Activated CD4-positive, alpha-beta T cell treated with anti-CD3 and anti-CD28 coated beads, Interleukin-2, amount 10 ng/mL, durations not matched to agents 24 days and 14 days (primary cell): Measurements from ENCODE around the gene HDC. TPM values are rescaled to one million over a fixed set of nuclear protein-coding genes. Genes with fewer than 3 reads are reported as not detected.
A peak's percentile ranks its signal among the peaks of the same experiment; 100 is the strongest.

Experiments
- DNase-seq: peaks from one replicate; pipeline ENCODE4 v3.0.0; 2022
- H3K27ac Mint-ChIP-seq: one replicate; pipeline ENCODE4 v1.8.0; 2022; ENCODE audit warnings: mild to moderate bottlenecking, mixed read lengths
- H3K27me3 Mint-ChIP-seq: one replicate; pipeline ENCODE4 v1.8.0; 2022; ENCODE audit warnings: mixed read lengths
- H3K36me3 Mint-ChIP-seq: one replicate; pipeline ENCODE4 v1.8.0; 2022; ENCODE audit warnings: low read depth, mild to moderate bottlenecking, mixed read lengths
- H3K4me1 Mint-ChIP-seq: one replicate; pipeline ENCODE4 v1.8.0; 2021; ENCODE audit warnings: mixed read lengths
- H3K4me3 Mint-ChIP-seq: one replicate; pipeline ENCODE4 v1.8.0; 2022; ENCODE audit warnings: mild to moderate bottlenecking, moderate library complexity, mixed read lengths
- H3K9me3 Mint-ChIP-seq: one replicate; pipeline ENCODE4 v1.8.0; 2021; ENCODE audit warnings: mixed read lengths
- intact Hi-C: fragments of 100-400 bp; cut with micrococcal nuclease; formaldehyde crosslinking; loops from one replicate; pipeline ENCODE4 v1.15.1; 2023
- total RNA-seq: library from RNA; stranded (reverse); gene quantifications from 2 replicates; pipeline ENCODE4 v1.2.3, GENCODE V29; 2022

Gene HDC
- total RNA-seq, 1 donor from 2014 or later: 3.1 TPM

GRCh38 chr15:50275091-50275490, 9.6 kb upstream of the HDC start:
- DNase-seq: no peak
- Mint-ChIP-seq H3K4me1 (peaks cover 15% of the 10 kb centered on the region), H3K27me3 (no peaks in the 10 kb centered on the region), H3K36me3 (peaks cover 29% of the 10 kb centered on the region), H3K4me3 (peak overlapping the region; percentile 27), H3K27ac (peak overlapping the region; percentile 63), H3K9me3 (no peaks in the 10 kb centered on the region)
- intact Hi-C loops: loop anchor here (1.0 kb wide), 1 partner anchor 13 kb away; no protein-coding TSS in a partner anchor

DNA sequence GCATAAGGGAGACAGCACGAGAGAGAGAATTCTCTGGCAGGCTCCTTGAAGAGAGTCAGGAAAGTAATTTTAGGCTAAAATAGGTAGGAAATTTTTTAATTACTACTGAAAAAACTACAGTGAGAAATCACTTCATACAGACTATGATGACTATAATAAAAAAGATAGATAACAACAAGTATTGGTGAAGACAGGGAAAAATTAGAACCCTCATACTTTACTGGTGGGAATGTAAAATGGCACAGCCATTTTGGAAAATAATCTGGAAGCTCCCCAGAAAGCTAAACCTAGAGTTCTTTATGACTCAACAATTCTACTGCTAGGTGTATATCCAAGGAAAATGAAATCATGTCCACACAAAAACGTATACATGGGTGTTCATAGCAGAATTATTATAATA, 2.1 kb upstream of the HDC start:
- H3K36me3 Mint-ChIP-seq: peaks cover 7% of the 10 kb centered on the region
- no peak for DNase-seq
- intact Hi-C loops: no loop called here
- H3K4me1 Mint-ChIP-seq: peaks cover 22% of the 10 kb centered on the region
- H3K9me3 Mint-ChIP-seq: peaks cover 6% of the 10 kb centered on the region
- H3K27me3 Mint-ChIP-seq: no peaks in the 10 kb centered on the region
- H3K4me3 Mint-ChIP-seq: no peak overlapping the region
- H3K27ac Mint-ChIP-seq: no peak overlapping the region

DNA sequence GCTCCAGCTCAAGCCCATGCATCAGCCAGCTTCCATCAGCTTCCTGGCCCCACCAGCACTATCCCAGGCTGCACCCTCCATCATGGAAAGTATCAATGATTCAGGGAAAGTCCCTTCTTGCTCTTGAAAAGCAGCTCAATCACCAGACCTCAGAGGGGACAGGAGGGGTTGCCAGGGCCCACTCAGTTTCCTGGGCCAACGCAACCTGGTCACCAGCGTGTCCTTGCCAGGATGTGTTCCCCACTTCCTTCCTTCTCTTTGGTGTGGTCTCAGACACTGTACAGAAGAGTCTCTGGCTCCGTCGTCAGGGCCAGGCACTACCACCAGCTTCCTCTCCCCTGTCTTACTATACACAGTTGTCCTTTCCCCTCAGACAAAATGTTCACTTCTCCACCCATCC, 3.0 kb downstream of the HDC start:
- Mint-ChIP-seq H3K27ac (peak overlapping the region; percentile 95), H3K4me3 (peak overlapping the region; percentile 69), H3K4me1 (peaks cover 57% of the 10 kb centered on the region), H3K36me3 (peaks cover 7% of the 10 kb centered on the region), H3K27me3 (no peaks in the 10 kb centered on the region), H3K9me3 (peaks cover 6% of the 10 kb centered on the region)
- intact Hi-C loops: loop anchor here (1.0 to 5.0 kb wide), 10 partner anchors 13 to 1335 kb away; no protein-coding TSS in a partner anchor
- peak; percentile 90 for DNase-seq

- H3K4me3 Mint-ChIP-seq: peak overlapping the region; percentile 69
- peak; percentile 72 for DNase-seq
- H3K27me3 Mint-ChIP-seq: no peaks in the 10 kb centered on the region
- H3K9me3 Mint-ChIP-seq: peaks cover 2% of the 10 kb centered on the region
- peaks cover 59% of the 10 kb centered on the region for H3K4me1 Mint-ChIP-seq
- intact Hi-C loops: loop anchor here (1.0 to 5.0 kb wide), 10 partner anchors 13 to 1335 kb away; no protein-coding TSS in a partner anchor
- H3K27ac Mint-ChIP-seq: peak overlapping the region; percentile 95
- H3K36me3 Mint-ChIP-seq: peaks cover 5% of the 10 kb centered on the region
These were observed 3.5 kb downstream of the HDC start for GRCh38 chr15:50261981-50262380.

DNA sequence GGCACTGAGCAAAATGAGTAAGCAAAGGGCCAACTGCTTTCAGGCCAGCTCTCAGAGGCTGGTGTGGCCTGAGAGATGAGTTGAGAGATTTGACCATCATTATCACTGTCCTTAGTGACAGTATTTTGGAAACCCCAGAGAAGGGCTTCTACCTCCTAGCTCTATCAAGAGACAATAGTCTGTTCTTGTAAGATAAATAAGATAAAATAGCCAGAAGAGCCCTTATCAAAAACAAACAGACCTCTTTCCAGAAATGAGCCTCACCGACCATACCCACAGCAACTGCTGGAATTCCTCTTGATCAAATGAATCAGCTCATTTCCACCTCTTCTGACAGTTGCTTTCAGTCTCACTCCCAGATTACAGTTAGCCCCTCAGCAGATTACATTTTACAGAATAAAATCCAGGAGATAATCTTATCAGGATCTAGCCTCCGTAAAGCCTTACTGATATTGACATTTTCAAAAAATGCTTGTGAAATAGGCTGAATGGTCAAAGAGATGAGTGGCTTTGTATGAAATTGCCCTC, 4.5 kb downstream of the HDC start:
- Mint-ChIP-seq H3K27ac (peak overlapping the region; percentile 95), H3K36me3 (peaks cover 3% of the 10 kb centered on the region), H3K4me3 (peak overlapping the region; percentile 71), H3K4me1 (peaks cover 68% of the 10 kb centered on the region), H3K9me3 (no peaks in the 10 kb centered on the region), H3K27me3 (no peaks in the 10 kb centered on the region)
- DNase-seq: peak; percentile 61
- intact Hi-C loops: loop anchor here (1.0 to 5.0 kb wide), 9 partner anchors 12 to 1334 kb away; no protein-coding TSS in a partner anchor

DNA sequence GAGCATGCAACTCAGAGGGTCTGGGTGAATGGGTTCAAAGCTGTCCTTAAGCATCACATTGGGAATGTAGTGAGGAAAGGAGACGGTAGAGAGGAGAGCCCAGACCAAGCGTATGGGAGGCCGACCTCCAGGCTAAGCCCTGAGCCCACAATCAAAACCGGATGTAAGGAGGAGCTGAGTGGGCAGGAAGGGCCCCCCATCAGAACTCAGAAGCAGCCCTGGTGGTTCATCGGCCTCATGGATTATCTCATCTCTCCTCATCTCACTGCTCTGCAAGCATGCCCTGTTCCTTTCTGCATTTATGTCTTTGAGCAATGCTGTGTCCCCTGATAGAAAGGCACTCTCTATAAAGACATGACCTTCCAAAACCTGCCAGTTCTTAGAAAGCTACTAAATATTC, 6.2 kb downstream of the HDC start:
- H3K4me1 Mint-ChIP-seq: peaks cover 71% of the 10 kb centered on the region
- peak; percentile 57 for DNase-seq

DNA sequence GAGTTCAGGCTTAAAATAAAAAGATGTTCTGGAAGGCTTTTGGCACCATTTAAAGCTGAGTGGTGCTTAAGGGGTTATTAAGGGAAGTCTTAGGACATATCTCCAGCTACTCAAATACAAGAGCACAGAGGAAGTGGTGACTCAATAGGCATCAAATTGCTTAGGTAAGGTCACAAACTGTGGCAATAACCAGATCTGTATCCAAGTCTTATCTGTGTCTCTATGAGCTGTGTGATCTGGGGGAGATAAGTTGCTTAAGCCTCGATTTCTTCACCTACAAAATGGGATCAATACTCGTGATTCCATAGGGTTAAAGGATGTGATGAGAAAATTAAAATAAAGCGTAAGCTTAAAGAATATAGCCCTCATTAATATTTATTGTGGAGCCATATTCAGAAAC, 7.6 kb downstream of the HDC start:
- Mint-ChIP-seq H3K4me3 (no peak overlapping the region), H3K36me3 (peaks cover 3% of the 10 kb centered on the region), H3K27ac (peak overlapping the region; percentile 95), H3K4me1 (peaks cover 62% of the 10 kb centered on the region), H3K27me3 (no peaks in the 10 kb centered on the region), H3K9me3 (no peaks in the 10 kb centered on the region)
- peak; percentile 53 for DNase-seq
- intact Hi-C loops: no loop called here

More for the DNA sequence above, 6.2 kb downstream of the HDC start:
- Mint-ChIP-seq H3K27me3 (no peaks in the 10 kb centered on the region), H3K4me3 (peak overlapping the region; percentile 27), H3K9me3 (no peaks in the 10 kb centered on the region), H3K27ac (peak overlapping the region; percentile 95), H3K36me3 (peaks cover 3% of the 10 kb centered on the region)
- intact Hi-C loops: no loop called here

DNA sequence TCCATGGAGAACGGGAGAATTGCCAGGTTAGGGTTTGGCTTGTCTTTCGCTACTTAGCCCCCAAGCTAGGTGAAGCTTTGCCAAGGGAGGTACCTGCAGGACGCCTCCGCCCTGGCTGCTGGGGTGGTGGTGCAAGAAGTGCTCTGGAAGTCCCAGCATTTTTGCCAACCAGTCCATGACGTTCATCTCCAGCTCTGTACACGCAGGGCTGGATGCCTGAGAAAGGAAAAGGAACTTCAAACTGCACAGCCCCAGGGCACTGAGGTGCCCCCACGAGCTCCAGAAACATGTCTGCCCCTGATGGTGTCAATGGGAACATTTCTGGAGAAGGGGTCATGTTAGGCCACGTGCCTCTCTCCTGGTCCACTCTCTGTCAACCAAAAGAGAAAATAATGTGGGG, 8.2 kb downstream of the HDC start:
- peaks cover 62% of the 10 kb centered on the region for H3K4me1 Mint-ChIP-seq
- H3K27me3 Mint-ChIP-seq: no peaks in the 10 kb centered on the region
- H3K9me3 Mint-ChIP-seq: no peaks in the 10 kb centered on the region
- H3K36me3 Mint-ChIP-seq: no peaks in the 10 kb centered on the region
- peak overlapping the region; percentile 66 for H3K27ac Mint-ChIP-seq
- intact Hi-C loops: no loop called here
- H3K4me3 Mint-ChIP-seq: no peak overlapping the region
- peak; percentile 52 for DNase-seq

GRCh38 chr15:50256188-50257041, 9.1 kb downstream of the HDC start:
- no peaks in the 10 kb centered on the region for H3K27me3 Mint-ChIP-seq
- H3K36me3 Mint-ChIP-seq: no peaks in the 10 kb centered on the region
- H3K27ac Mint-ChIP-seq: peak overlapping the region; percentile 66
- no peak overlapping the region for H3K4me3 Mint-ChIP-seq
- peak; percentile 53 for DNase-seq
- intact Hi-C loops: no loop called here
- peaks cover 60% of the 10 kb centered on the region for H3K4me1 Mint-ChIP-seq
- H3K9me3 Mint-ChIP-seq: no peaks in the 10 kb centered on the region

DNA sequence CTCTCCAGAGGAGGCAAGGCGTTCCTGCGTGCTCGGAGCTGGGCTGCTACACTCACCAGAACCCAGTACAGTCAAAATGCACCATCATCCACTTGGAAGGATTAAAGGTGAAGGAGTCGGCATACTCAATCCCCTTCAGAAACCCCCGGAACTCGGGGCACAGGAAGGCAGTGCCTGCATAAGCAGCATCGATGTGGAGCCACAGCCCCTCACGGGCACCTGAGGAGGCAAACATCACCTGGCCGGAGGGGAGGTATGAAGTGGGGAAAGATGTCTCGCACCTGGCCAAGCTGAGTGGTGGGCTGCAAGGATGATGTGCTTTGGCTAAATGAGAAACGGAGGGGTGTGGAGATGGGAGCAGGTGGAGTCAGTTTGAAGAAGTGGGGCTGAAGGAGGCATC, 13.0 kb downstream of the HDC start:
- Mint-ChIP-seq H3K4me1 (peaks cover 63% of the 10 kb centered on the region), H3K4me3 (no peak overlapping the region), H3K9me3 (no peaks in the 10 kb centered on the region), H3K36me3 (peaks cover 9% of the 10 kb centered on the region), H3K27me3 (no peaks in the 10 kb centered on the region), H3K27ac (peak overlapping the region; percentile 31)
- no peak for DNase-seq
- intact Hi-C loops: no loop called here

- H3K27me3 Mint-ChIP-seq: no peaks in the 10 kb centered on the region
- intact Hi-C loops: no loop called here
- H3K36me3 Mint-ChIP-seq: peaks cover 9% of the 10 kb centered on the region
- H3K4me3 Mint-ChIP-seq: no peak overlapping the region
- DNase-seq: no peak
- H3K4me1 Mint-ChIP-seq: peaks cover 63% of the 10 kb centered on the region
- H3K9me3 Mint-ChIP-seq: no peaks in the 10 kb centered on the region
- H3K27ac Mint-ChIP-seq: peak overlapping the region; percentile 34
These were observed 13.8 kb downstream of the HDC start for GRCh38 chr15:50251638-50252182.

GRCh38 chr15:50250760-50251394, 14.6 kb downstream of the HDC start:
- H3K9me3 Mint-ChIP-seq: no peaks in the 10 kb centered on the region
- intact Hi-C loops: no loop called here
- DNase-seq: no peak
- peaks cover 9% of the 10 kb centered on the region for H3K36me3 Mint-ChIP-seq
- H3K27ac Mint-ChIP-seq: peak overlapping the region; percentile 34
- H3K4me3 Mint-ChIP-seq: no peak overlapping the region
- H3K27me3 Mint-ChIP-seq: no peaks in the 10 kb centered on the region
- H3K4me1 Mint-ChIP-seq: peaks cover 64% of the 10 kb centered on the region

DNA sequence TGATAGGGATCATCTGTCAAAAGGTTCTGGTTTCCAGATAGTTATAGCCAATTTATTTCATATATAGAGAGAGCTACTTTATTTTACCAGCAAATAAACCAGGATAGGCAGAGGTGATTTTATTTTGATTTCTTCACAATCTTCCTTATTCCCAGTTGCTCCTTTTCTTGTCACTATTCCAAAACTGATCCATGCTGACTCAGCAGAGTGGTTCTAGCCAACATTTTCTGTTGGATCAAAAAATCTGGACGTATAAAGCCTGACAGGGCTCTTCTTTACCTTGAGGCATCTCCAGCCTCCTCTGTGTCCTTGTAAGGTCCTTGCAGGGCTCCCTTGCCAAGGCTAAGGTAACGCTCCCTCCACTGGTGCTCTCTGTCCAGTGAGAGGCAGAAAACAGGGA, 15.8 kb downstream of the HDC start:
- Mint-ChIP-seq H3K27me3 (no peaks in the 10 kb centered on the region), H3K9me3 (no peaks in the 10 kb centered on the region), H3K36me3 (peaks cover 9% of the 10 kb centered on the region), H3K27ac (peak overlapping the region; percentile 99), H3K4me1 (peaks cover 59% of the 10 kb centered on the region), H3K4me3 (peak overlapping the region; percentile 81)
- DNase-seq: no peak
- intact Hi-C loops: loop anchor here (1.0 to 10.0 kb wide), 5 partner anchors 11 to 235 kb away; partner anchors contain the start of gene SLC27A2
